AG09319 (cell line): ENCODE measurements around the gene SLC6A8.

ENCODE experiments used
- DNase-seq: peaks from one replicate; pipeline ENCODE4 v3.0.0-alpha.2; 2010; ENCODE audit warnings: low read depth; ENCODE audit errors: extremely low read depth
- TF ChIP-seq, protein P1 (sequence below): IDR thresholded peaks from 2 replicates; pipeline ENCODE4 v1.5.1; 2011; ENCODE audit warnings: low read depth, mild to moderate bottlenecking, inconsistent platforms, low read length, moderate library complexity

Gene SLC6A8

DNA sequence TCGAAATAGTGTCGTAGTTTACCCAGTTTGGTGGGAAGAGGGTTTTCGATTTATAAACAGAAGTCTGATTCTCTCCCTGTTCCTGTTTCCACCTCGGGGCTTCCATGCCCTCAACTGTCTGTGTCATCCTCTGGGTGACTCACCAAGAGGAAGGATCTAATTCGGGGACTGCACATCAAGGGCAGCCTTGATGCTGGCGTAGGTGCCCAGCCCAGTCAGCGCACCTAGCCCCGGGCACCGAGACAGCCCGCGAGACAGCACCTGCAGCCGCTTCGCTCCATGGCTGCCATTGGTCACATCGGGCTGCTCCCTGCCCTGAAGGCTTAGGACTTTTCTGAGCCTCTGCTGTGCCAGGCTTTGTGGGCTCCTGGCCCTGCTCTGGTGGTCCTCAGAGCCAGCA is 44.7 kb downstream of the SLC6A8 start:
- TF ChIP-seq, protein P1, sequence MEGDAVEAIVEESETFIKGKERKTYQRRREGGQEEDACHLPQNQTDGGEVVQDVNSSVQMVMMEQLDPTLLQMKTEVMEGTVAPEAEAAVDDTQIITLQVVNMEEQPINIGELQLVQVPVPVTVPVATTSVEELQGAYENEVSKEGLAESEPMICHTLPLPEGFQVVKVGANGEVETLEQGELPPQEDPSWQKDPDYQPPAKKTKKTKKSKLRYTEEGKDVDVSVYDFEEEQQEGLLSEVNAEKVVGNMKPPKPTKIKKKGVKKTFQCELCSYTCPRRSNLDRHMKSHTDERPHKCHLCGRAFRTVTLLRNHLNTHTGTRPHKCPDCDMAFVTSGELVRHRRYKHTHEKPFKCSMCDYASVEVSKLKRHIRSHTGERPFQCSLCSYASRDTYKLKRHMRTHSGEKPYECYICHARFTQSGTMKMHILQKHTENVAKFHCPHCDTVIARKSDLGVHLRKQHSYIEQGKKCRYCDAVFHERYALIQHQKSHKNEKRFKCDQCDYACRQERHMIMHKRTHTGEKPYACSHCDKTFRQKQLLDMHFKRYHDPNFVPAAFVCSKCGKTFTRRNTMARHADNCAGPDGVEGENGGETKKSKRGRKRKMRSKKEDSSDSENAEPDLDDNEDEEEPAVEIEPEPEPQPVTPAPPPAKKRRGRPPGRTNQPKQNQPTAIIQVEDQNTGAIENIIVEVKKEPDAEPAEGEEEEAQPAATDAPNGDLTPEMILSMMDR = no peak
- no peak for DNase-seq

DNA sequence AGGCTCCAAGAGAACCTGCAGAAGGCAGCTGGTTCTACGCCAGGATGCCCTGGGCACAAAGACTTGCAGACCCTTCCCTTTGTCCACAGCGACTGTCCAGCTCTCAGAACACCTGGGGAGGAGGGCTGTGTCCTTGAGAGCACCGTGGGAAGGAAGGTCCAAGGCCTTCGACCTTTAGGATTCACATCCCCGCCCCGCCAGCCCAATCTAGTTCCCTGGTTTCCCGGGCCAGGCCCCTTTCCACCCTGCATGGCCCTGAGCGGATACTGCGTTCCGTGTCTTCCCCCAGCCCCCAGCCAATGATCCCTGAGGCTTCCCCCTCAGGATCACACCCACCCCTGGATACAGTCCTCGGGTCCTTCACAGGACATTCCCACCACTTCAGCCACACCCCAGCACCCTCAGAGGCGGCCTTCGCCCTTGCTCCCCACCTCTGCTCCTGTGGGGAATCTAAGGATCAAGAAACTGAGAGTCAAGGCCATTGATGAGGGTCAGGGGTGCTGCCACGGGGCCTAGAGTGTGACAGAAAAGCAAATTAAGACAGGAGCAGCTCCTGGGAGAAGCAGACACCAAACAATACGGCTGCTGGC is 46.0 kb downstream of the SLC6A8 start:
- no peak for DNase-seq
- TF ChIP-seq, protein P1 = no peak

DNA sequence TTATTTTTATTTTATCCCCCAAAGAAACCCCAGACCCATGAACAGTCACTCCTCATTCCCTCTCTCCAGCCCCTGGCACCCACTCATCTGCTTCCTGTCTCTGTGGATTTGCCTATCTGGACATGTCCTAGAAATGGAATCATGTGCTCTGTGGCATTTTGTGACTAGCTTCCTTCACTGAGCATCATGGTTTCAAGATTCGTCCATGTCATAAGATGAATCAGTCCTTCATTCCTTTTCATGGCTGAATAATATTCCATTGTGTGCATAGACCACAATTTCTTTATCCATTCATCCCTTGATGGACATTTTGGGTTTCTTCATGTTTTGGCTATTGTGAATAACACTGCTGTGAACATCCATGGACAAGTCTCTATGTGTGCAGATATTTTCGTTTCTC is 47.1 kb downstream of the SLC6A8 start:
- TF ChIP-seq, protein P1 = no peak
- DNase-seq = no peak

DNA sequence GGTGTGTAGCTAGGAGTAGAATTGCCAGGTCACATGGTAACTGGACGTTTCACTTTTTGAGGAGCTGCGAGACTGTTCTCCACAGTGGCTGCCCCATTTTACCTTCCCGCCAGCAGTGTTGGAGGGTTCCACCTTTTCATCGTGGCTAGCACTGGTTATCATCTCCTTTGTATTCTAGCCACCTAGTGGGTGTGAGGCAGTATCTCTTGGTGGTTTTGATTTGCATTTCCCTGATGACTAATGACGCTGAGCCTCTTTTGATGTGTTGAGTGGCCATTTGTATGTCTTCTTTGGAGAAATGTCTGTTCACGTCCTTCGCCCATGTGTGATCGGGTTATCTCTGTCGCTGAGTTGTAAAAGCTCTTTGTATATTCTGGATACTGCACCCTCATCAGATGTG is 47.5 kb downstream of the SLC6A8 start:
- DNase-seq = no peak
- TF ChIP-seq, protein P1 = no peak

DNA sequence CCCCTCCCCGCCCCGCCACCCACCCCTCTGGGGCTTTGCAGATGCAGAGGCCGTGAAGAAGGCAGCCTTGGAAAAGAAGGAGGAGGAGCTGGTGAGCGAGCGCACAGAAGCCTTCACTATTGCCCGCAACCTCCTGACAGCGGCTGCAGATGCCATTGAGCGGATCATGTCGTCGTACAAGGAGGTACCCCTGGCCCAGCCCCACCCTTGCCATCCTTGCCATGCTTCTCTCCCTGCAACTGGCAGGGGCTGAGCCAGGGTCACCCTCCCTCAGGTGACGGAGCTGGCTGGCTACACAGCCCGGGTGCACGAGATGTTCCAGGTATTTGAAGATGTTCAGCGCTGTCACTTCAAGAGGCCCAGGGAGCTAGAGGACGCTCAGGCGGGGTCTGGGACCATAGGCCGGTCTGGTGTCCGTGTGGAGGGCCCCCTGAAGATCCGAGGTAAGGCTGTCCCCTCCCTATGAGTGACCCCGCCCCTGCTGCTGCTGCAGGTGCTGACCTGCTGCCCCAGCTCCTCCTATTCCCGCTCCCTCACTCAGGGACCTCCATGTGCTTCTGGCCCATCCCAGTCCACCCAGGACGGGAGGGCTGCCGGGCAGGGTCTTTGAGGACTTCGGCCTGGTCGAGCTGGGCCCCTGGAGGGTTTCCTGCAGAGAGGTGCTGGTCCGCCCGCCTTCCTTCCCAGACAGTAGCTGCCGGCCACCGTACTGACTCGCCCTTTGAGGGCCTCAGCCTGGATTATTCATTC is 48.5 kb downstream of the SLC6A8 start:
- DNase-seq = no peak
- TF ChIP-seq, protein P1 = no peak

DNA sequence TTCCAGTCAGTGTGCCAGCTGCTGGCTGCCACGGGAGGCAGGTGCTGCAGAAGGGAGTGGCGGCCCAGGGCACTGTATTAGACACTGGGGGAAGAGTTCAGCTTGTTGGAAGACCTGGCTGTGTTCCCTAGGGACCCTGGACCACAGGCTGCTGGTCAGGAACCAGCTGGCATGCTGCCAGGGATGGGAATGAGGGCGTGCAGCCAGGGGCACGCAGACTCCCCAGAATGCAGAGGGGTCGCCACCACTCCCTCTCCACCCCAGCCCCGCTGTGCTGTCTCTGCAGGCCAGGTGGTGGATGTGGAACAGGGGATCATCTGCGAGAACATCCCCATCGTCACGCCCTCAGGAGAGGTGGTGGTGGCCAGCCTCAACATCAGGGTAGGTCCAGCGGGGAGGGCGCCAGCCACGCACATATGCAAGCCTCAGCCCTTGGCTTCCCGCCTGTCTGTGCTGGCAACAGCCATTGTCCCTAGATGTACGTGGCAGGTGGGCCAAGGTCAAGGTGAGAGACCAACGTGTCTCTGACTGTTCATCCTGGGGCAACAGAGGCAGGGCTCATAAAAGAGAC is 49.2 kb downstream of the SLC6A8 start:
- no peak for DNase-seq
- TF ChIP-seq, protein P1 = no peak

DNA sequence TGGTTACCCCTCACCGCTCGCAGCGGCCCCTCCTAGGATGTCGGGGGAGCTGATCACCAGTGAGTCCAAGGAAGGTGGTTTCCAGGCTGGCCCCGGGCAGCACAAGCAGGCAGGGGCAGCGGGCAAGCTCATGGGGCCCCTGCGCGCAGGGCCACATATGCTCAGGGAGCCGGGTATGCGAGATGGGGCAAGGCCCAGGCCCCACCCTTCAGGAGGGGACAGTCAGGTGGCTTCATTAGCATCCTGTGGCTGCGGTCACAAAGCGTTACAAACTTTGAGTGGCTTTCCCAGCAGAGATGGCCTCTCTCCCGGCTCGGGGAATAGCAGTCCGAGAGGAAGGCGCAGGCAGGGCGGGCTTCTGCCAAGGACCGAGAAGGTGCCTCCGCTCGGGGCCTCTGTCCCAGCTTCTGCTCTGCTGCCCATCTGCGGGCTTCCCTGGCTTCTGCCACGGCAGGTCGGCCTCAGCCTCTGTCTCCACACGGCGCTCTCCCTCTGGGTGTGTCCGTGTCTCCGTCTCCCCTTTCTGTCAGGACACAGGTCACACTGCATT is 50.4 kb downstream of the SLC6A8 start:
- no peak for DNase-seq

More for the DNA sequence above, 50.4 kb downstream of the SLC6A8 start:
- TF ChIP-seq, protein P1 = no peak
